T-helper 1 cell treated with Interleukin-12 subunit alpha and Interleukin-12 subunit beta and Interleukin-4 antibody, amounts not matched to agents 30 μg/mL and 1 μg/mL, for 36 hours (primary cell): ENCODE data around the gene SSUH2.
"Not testable (repeated sequence)": the region's sequence is repeated elsewhere in the genome, so short reads cannot be mapped to it uniquely, and the experiment has no call there.

Source experiments
- H3K27ac Mint-ChIP-seq: one replicate; pipeline ENCODE4 v1.8.0; 2021; ENCODE audit warnings: mild to moderate bottlenecking, mixed read lengths
- H3K27me3 Mint-ChIP-seq: one replicate; pipeline ENCODE4 v1.8.0; 2021; ENCODE audit warnings: low read depth, mixed read lengths
- H3K36me3 Mint-ChIP-seq: one replicate; pipeline ENCODE4 v1.8.0; 2021; ENCODE audit warnings: low read depth, mixed read lengths
- H3K4me1 Mint-ChIP-seq: one replicate; pipeline ENCODE4 v1.8.0; 2021; ENCODE audit warnings: low read depth, mixed read lengths
- H3K4me3 Mint-ChIP-seq: one replicate; pipeline ENCODE4 v1.8.0; 2021; ENCODE audit warnings: mild to moderate bottlenecking, moderate library complexity, mixed read lengths
- H3K9me3 Mint-ChIP-seq: one replicate; pipeline ENCODE4 v1.8.0; 2021; ENCODE audit warnings: mixed read lengths

SSUH2 gene

GRCh38 chr3:8599146-8599545, 45.5 kb downstream of the SSUH2 start:
- Mint-ChIP-seq H3K4me3 (no peak overlapping the region), H3K9me3 (no peaks in the 10 kb centered on the region), H3K27ac (no peak overlapping the region), H3K27me3 (no peaks in the 10 kb centered on the region), H3K36me3 (no peaks in the 10 kb centered on the region), H3K4me1 (no peaks in the 10 kb centered on the region)

DNA sequence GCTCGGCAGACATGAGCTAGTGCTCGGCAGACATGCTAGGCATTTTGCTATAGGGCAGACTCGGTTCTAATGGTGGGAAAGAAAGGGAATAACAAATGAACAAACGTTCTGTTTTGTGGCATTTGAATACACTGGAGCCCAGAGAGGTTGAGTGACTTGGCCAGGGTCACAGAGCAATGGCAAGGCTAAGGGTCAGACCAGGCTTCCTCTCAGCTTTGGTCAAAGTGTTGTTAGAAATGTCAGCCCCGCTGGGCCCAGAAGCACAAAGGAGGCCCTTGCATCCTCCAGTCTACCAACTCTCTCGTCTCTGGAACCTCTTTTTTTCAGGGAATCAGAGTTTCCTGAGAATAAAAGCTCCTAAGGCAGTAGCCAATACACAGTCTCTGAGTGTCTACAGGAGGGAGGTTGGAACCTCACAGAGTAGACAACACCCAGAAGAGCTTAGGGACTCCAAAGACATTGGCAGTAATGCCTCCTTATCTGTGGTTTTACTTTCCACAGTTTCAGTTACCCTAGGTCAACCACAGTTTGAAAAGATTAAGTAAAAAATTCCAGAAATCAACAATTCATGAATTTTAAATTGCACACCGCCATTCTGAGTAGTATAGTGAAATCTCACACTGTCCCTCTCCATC, 47.3 kb downstream of the SSUH2 start:
- H3K9me3 Mint-ChIP-seq = no peaks in the 10 kb centered on the region
- no peaks in the 10 kb centered on the region for H3K27me3 Mint-ChIP-seq
- no peak overlapping the region for H3K4me3 Mint-ChIP-seq
- H3K36me3 Mint-ChIP-seq = no peaks in the 10 kb centered on the region
- H3K4me1 Mint-ChIP-seq = no peaks in the 10 kb centered on the region
- no peak overlapping the region for H3K27ac Mint-ChIP-seq

- Mint-ChIP-seq H3K27me3 (no peaks in the 10 kb centered on the region), H3K9me3 (no peaks in the 10 kb centered on the region), H3K36me3 (no peaks in the 10 kb centered on the region), H3K27ac (no peak overlapping the region), H3K4me1 (no peaks in the 10 kb centered on the region), H3K4me3 (no peak overlapping the region)
Measured at GRCh38 chr3:8596321-8597218, 48.0 kb downstream of the SSUH2 start.

DNA sequence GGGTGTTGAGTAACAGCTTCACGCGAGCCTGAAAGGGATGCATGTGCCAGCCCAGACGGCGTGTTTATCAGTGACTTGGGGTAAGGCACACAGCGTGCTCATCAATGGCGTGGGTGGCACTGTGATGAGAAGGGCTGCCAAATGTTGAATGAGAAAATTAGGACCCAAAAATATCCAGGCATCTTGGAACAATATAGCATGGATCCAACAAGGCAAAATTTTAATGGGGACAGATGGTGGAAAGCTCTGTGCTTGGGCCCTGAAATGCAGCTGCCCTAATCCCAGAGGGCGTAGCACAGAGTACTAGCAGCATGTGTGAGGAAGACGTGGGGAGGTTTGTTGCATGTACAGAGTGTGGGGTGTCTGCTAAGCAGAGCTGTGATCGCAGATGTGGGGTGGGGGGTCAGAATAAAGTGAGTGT, 48.9 kb downstream of the SSUH2 start:
- no peaks in the 10 kb centered on the region for H3K4me1 Mint-ChIP-seq
- no peaks in the 10 kb centered on the region for H3K9me3 Mint-ChIP-seq
- no peak overlapping the region for H3K27ac Mint-ChIP-seq
- no peaks in the 10 kb centered on the region for H3K27me3 Mint-ChIP-seq
- no peak overlapping the region for H3K4me3 Mint-ChIP-seq
- H3K36me3 Mint-ChIP-seq = no peaks in the 10 kb centered on the region

GRCh38 chr3:8595252-8595651, 49.3 kb downstream of the SSUH2 start:
- no peaks in the 10 kb centered on the region for H3K4me1 Mint-ChIP-seq
- H3K27ac Mint-ChIP-seq = no peak overlapping the region
- no peak overlapping the region for H3K4me3 Mint-ChIP-seq
- H3K9me3 Mint-ChIP-seq = no peaks in the 10 kb centered on the region
- no peaks in the 10 kb centered on the region for H3K27me3 Mint-ChIP-seq
- no peaks in the 10 kb centered on the region for H3K36me3 Mint-ChIP-seq

DNA sequence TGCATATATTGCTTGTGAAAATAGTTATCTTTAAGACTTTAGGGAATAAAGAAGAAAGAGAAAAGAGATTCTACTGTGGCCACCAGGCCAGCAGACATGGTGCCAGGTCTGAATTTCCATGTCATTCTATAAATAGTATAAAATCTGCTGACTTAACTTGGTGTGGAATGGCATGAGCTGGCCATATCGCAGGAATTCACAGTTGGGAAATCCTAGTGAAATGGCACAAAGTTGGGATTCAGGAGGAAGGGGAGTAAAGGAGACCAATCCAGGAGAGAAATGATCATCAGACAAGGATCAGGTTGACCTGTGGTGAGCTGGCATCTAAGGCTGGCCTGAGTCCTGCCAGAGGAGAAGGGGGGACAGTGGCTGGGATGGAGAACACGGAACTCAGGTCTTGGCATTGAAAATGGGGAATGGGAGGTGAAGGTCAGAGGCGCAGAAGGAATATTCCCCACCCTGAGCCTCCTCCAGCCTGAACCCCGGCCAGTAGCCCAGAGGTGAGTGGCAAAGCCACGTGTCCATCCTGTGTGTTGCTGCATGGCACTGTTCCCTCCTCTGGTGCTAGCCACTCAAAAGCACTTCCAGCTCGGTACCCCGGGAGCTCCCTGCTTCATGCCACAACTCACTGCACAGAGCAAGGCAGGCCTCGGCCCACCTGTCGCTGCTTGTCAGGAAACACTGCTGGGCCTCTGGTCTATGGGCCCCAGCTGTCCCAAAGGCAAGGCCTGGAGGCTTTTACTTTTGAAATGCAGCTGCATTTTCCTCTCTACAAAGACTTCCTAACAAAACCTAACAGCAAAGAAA, 51.4 kb downstream of the SSUH2 start:
- no peak overlapping the region for H3K4me3 Mint-ChIP-seq
- H3K36me3 Mint-ChIP-seq = no peaks in the 10 kb centered on the region
- H3K4me1 Mint-ChIP-seq = no peaks in the 10 kb centered on the region
- H3K27ac Mint-ChIP-seq = no peak overlapping the region
- H3K27me3 Mint-ChIP-seq = no peaks in the 10 kb centered on the region
- H3K9me3 Mint-ChIP-seq = no peaks in the 10 kb centered on the region

- H3K27me3 Mint-ChIP-seq = peaks cover 4% of the 10 kb centered on the region
- no peak overlapping the region for H3K27ac Mint-ChIP-seq
- no peaks in the 10 kb centered on the region for H3K4me1 Mint-ChIP-seq
- H3K36me3 Mint-ChIP-seq = no peaks in the 10 kb centered on the region
- H3K9me3 Mint-ChIP-seq = no peaks in the 10 kb centered on the region
- no peak overlapping the region for H3K4me3 Mint-ChIP-seq
Measured at GRCh38 chr3:8589880-8590556, 54.6 kb downstream of the SSUH2 start.

- Mint-ChIP-seq H3K27me3 (peaks cover 4% of the 10 kb centered on the region), H3K27ac (no peak overlapping the region), H3K9me3 (no peaks in the 10 kb centered on the region), H3K4me1 (no peaks in the 10 kb centered on the region), H3K36me3 (no peaks in the 10 kb centered on the region), H3K4me3 (no peak overlapping the region)
Measured at GRCh38 chr3:8584661-8585060, 59.9 kb downstream of the SSUH2 start.

GRCh38 chr3:8581806-8582445, 62.7 kb downstream of the SSUH2 start:
- no peaks in the 10 kb centered on the region for H3K9me3 Mint-ChIP-seq
- peaks cover 4% of the 10 kb centered on the region for H3K27me3 Mint-ChIP-seq
- no peaks in the 10 kb centered on the region for H3K36me3 Mint-ChIP-seq
- no peaks in the 10 kb centered on the region for H3K4me1 Mint-ChIP-seq
- no peak overlapping the region for H3K4me3 Mint-ChIP-seq
- no peak overlapping the region for H3K27ac Mint-ChIP-seq

GRCh38 chr3:8581373-8581772, 63.2 kb downstream of the SSUH2 start:
- Mint-ChIP-seq H3K27me3 (peaks cover 4% of the 10 kb centered on the region), H3K27ac (no peak overlapping the region), H3K4me3 (no peak overlapping the region), H3K36me3 (no peaks in the 10 kb centered on the region), H3K9me3 (no peaks in the 10 kb centered on the region), H3K4me1 (no peaks in the 10 kb centered on the region)

GRCh38 chr3:8580434-8580833, 64.2 kb downstream of the SSUH2 start:
- not testable (repeated sequence) for H3K27me3 Mint-ChIP-seq, H3K9me3 Mint-ChIP-seq, H3K4me3 Mint-ChIP-seq, H3K36me3 Mint-ChIP-seq, H3K27ac Mint-ChIP-seq, H3K4me1 Mint-ChIP-seq

- Mint-ChIP-seq H3K27me3 (no peaks in the 10 kb centered on the region), H3K4me1 (no peaks in the 10 kb centered on the region), H3K27ac (no peak overlapping the region), H3K36me3 (no peaks in the 10 kb centered on the region), H3K9me3 (no peaks in the 10 kb centered on the region), H3K4me3 (no peak overlapping the region)
Measured at GRCh38 chr3:8579943-8580342, 64.7 kb downstream of the SSUH2 start.

GRCh38 chr3:8579096-8579495, 65.5 kb downstream of the SSUH2 start:
- Mint-ChIP-seq H3K27me3 (no peaks in the 10 kb centered on the region), H3K9me3 (no peaks in the 10 kb centered on the region), H3K27ac (no peak overlapping the region), H3K36me3 (no peaks in the 10 kb centered on the region), H3K4me3 (no peak overlapping the region), H3K4me1 (no peaks in the 10 kb centered on the region)

DNA sequence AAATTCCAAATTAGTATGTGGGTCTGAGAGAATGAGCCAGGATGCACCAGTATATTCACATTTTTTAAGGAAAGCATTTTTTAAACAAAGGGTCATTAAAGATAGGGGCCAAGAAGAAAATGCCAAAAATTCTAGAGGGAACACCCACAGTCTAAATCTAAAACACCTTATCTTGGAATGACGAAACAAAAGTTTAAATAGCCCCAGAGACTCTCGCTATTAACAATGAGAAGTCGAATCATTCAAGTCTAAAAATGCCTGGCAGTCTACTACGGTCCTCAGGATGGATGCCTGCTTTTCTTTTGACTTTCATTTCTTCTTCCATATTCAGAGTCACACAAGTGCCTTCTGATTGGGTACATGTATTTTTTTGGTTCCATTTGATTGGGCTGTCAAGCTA, 66.3 kb downstream of the SSUH2 start:
- Mint-ChIP-seq H3K36me3 (no peaks in the 10 kb centered on the region), H3K9me3 (no peaks in the 10 kb centered on the region)

More for the DNA sequence above, 66.3 kb downstream of the SSUH2 start:
- no peaks in the 10 kb centered on the region for H3K27me3 Mint-ChIP-seq
- no peak overlapping the region for H3K4me3 Mint-ChIP-seq
- H3K27ac Mint-ChIP-seq = no peak overlapping the region
- no peaks in the 10 kb centered on the region for H3K4me1 Mint-ChIP-seq
